Measurements from ENCODE around the gene ENPP6. TPM values are rescaled to one million over a fixed set of nuclear protein-coding genes. Genes with fewer than 3 reads are reported as not detected.

The ENPP6 gene
- polyA plus RNA-seq, 1 donor from 2014 or later: not detected

DNA sequence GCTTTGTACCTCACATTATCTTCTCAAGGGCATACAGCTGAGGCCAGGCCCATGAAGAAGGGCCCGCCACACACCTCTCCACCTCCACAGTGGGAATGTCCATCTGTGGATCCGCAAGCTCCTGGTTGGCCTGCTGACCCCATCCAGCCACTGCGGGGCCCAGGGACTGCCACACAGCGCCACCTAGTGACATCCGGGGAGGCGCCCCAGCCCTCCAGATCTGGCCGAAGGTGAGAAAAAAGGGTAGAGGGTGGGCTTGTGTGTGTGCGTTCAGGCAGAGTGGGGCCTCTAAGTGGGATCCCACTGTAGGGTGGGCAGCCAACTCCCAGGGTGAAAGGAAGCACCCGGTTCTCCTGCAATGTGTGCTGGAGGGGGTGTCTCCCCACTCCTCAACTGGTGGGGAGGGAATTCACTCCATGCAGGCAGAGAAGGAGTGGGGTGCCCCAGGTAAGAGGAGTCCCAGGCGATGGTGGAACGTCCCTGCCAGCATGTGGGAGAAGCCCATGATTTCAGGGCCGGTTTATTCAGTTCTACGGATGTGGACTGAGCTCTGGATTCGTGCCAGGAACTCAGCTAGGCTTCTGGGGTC is 117.3 kb downstream of the ENPP6 start:
- TF ChIP-seq RAD21 (conservative IDR thresholded peaks at IDR 0.05): peak; percentile 63
- TF ChIP-seq EZH2 (IDR thresholded peaks at IDR 0.05; ENCODE audit: borderline replicate concordance, insufficient read depth, low read length, poor library complexity, severe bottlenecking): no peak
- TF ChIP-seq SMC3 (conservative IDR thresholded peaks at IDR 0.05; ENCODE audit: poor library complexity): peak; percentile 68
- TF ChIP-seq POLR2AphosphoS5 (IDR thresholded peaks at IDR 0.05): no peak
- peak; percentile 68 for TF ChIP-seq CTCF (IDR thresholded peaks at IDR 0.05; ENCODE audit: poor library complexity, severe bottlenecking)
- no peak for TF ChIP-seq MXI1 (conservative IDR thresholded peaks at IDR 0.05; ENCODE audit: poor library complexity, severe bottlenecking)
- H3K9ac ChIP-seq (ENCODE audit: low read length): no peak overlapping the region

DNA sequence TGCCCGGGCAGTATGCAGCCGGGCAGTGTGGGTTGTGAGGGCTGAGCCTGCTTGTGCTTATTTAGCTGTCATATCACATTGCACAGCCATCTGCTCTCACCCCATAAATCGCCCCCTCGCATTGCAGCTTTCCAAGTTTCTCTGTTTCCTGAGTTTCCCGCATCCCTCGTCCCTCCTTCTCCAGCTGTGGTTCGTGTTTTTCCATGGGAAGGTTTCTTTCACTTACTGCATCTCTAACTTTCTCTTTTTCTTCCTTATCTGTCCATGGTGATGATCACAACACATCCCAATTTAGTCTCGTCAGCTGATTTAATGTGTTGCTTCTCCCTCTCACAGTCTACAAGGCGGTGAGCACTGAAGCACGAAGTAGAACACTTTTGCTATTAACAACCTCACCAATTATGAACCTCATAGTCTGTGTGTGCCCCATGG is 118.1 kb downstream of the ENPP6 start:
- no peaks in the 10 kb centered on the region for H3K9me3 ChIP-seq (ENCODE audit: low read length)
- no peaks in the 10 kb centered on the region for H3K79me2 ChIP-seq (replicated peaks; ENCODE audit: insufficient read depth, low read length)
- no peaks in the 10 kb centered on the region for H3K36me3 ChIP-seq (ENCODE audit: insufficient read depth, low read length)
- H3F3A ChIP-seq (ENCODE audit: insufficient read depth, low read length, poor library complexity, severe bottlenecking): no peaks in the 10 kb centered on the region
- H3K4me3 ChIP-seq (ENCODE audit: low read length): no peak overlapping the region
- H3K4me2 ChIP-seq (ENCODE audit: low read length): no peak overlapping the region
- H3K27me3 ChIP-seq (ENCODE audit: insufficient read depth, low read depth, low read length): no peaks in the 10 kb centered on the region
- H3K27ac ChIP-seq (ENCODE audit: low read length): no peak overlapping the region
- no peak overlapping the region for H2AFZ ChIP-seq (ENCODE audit: low read depth, low read length)
- no peak for TF ChIP-seq EZH2 (IDR thresholded peaks at IDR 0.05; ENCODE audit: borderline replicate concordance, insufficient read depth, low read length, poor library complexity, severe bottlenecking)
- TF ChIP-seq CTCF (IDR thresholded peaks at IDR 0.05; ENCODE audit: poor library complexity, severe bottlenecking): no peak
- no peak for TF ChIP-seq RAD21 (conservative IDR thresholded peaks at IDR 0.05)
- no peak for TF ChIP-seq POLR2AphosphoS5 (IDR thresholded peaks at IDR 0.05)
- no peak for TF ChIP-seq MXI1 (conservative IDR thresholded peaks at IDR 0.05; ENCODE audit: poor library complexity, severe bottlenecking)
- TF ChIP-seq, protein P1, sequence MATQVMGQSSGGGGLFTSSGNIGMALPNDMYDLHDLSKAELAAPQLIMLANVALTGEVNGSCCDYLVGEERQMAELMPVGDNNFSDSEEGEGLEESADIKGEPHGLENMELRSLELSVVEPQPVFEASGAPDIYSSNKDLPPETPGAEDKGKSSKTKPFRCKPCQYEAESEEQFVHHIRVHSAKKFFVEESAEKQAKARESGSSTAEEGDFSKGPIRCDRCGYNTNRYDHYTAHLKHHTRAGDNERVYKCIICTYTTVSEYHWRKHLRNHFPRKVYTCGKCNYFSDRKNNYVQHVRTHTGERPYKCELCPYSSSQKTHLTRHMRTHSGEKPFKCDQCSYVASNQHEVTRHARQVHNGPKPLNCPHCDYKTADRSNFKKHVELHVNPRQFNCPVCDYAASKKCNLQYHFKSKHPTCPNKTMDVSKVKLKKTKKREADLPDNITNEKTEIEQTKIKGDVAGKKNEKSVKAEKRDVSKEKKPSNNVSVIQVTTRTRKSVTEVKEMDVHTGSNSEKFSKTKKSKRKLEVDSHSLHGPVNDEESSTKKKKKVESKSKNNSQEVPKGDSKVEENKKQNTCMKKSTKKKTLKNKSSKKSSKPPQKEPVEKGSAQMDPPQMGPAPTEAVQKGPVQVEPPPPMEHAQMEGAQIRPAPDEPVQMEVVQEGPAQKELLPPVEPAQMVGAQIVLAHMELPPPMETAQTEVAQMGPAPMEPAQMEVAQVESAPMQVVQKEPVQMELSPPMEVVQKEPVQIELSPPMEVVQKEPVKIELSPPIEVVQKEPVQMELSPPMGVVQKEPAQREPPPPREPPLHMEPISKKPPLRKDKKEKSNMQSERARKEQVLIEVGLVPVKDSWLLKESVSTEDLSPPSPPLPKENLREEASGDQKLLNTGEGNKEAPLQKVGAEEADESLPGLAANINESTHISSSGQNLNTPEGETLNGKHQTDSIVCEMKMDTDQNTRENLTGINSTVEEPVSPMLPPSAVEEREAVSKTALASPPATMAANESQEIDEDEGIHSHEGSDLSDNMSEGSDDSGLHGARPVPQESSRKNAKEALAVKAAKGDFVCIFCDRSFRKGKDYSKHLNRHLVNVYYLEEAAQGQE (IDR thresholded peaks at IDR 0.05; ENCODE audit: borderline replicate concordance): no peak
- TF ChIP-seq SMC3 (conservative IDR thresholded peaks at IDR 0.05; ENCODE audit: poor library complexity): no peak
- H4K20me1 ChIP-seq (ENCODE audit: insufficient read depth): no peaks in the 10 kb centered on the region
- no peaks in the 10 kb centered on the region for H3K9me2 ChIP-seq (ENCODE audit: insufficient read depth, low read length)
- no peak overlapping the region for H3K9ac ChIP-seq (ENCODE audit: low read length)

More for the DNA sequence above, 117.3 kb downstream of the ENPP6 start:
- no peaks in the 10 kb centered on the region for H3K27me3 ChIP-seq (ENCODE audit: insufficient read depth, low read depth, low read length)
- H3K36me3 ChIP-seq (ENCODE audit: insufficient read depth, low read length): no peaks in the 10 kb centered on the region
- H3K79me2 ChIP-seq (replicated peaks; ENCODE audit: insufficient read depth, low read length): no peaks in the 10 kb centered on the region
- no peak overlapping the region for H3K4me3 ChIP-seq (ENCODE audit: low read length)
- H3K4me2 ChIP-seq (ENCODE audit: low read length): no peak overlapping the region
- H3F3A ChIP-seq (ENCODE audit: insufficient read depth, low read length, poor library complexity, severe bottlenecking): no peaks in the 10 kb centered on the region
- H3K27ac ChIP-seq (ENCODE audit: low read length): no peak overlapping the region
- no peaks in the 10 kb centered on the region for H4K20me1 ChIP-seq (ENCODE audit: insufficient read depth)
- H3K9me3 ChIP-seq (ENCODE audit: low read length): no peaks in the 10 kb centered on the region
- H3K9me2 ChIP-seq (ENCODE audit: insufficient read depth, low read length): no peaks in the 10 kb centered on the region
- no peak overlapping the region for H2AFZ ChIP-seq (ENCODE audit: low read depth, low read length)

Data from neural cell (in vitro differentiated cells).